ENCODE data around the gene CEBPG. TPM values are rescaled to one million over a fixed set of nuclear protein-coding genes. Genes with fewer than 3 reads are reported as not detected.

CEBPG gene
- total and polyA plus RNA-seq, 9 of the 15 experiments (the other 6 are each of a cell fraction or from before 2014, with no cell fraction given), result 9.5 to 34.9 (median 30.9) TPM

DNA sequence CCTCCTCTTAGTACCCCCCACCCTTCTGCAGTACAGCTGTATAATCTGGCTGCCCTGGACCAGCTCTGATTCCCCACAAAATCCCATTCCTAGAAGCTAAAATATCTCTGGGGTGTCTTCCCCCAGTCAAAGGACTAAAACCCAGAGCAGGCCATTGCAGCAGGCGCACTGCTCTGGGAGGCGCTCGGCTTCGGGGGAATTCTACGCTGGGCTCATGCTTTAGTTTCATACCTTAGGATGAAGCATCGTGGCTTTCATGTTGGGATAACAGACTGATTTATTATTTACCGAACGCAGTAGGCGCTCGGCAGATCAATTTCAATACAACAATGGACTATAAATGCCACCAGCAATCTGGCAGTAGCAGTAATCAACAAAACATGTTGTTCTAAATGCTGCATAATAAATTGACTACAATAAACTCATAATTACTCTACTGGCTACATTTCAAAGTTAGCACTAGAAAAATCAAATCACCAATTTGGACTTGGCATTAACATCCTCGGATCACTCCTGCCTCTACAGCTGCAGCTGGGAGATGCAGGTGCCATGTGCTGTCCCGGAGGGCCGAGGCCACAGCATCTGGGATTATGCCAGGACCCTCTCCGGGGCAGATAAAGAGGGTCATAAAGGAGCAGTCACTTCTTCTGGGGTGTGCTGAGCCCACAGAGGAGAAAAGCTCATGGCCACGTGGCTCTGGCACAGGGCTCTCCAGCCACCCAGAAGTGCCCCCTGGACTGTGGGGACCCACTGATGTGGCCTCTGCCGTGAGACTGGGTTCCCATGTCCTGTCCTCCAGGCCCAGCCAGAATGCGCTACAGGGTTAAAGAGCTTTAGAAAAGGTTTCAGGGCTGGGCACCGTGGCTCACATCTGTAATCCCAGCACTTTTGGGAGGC lies 35.3 kb downstream of the CEBPG start:
- Histone ChIP-seq H3K79me2 (ENCODE audit: control insufficient read depth, insufficient read depth, low read length) (no peaks in the 10 kb centered on the region), H2AFZ (ENCODE audit: low read depth, low read length) (no peak overlapping the region), H3K9me3 (replicated peaks; ENCODE audit: control insufficient read depth, insufficient read depth, low read depth, low read length) (no peaks in the 10 kb centered on the region), H4K20me1 (replicated peaks; ENCODE audit: control insufficient read depth, insufficient read depth, low read length) (peaks cover 13% of the 10 kb centered on the region), H3K9ac (ENCODE audit: insufficient read depth in 1 of 2, low read depth in 2 of 2, low read length in 2 of 2) (no peak overlapping the region), H3K4me2 (ENCODE audit: insufficient read depth, low read length) (no peak overlapping the region), H3K36me3 (ENCODE audit: control insufficient read depth, insufficient read depth, low read length) (no peaks in the 10 kb centered on the region), H3K4me3 (no peak overlapping the region), H3K4me1 (replicated peaks in 1 of 2; ENCODE audit: control insufficient read depth in 2 of 2, insufficient read depth in 2 of 2, low read length in 2 of 2) (peaks cover 0 to 22% of the 10 kb centered on the region in 2 experiments; a peak in 2 of 5 replicates), H3K27me3 (ENCODE audit: control insufficient read depth in 2 of 2, insufficient read depth in 2 of 2, low read length in 2 of 2) (peaks cover 0 to 11% of the 10 kb centered on the region in 2 experiments; a peak in 2 of 5 replicates), H3K27ac (ENCODE audit: extremely low read depth, low read depth, low read length) (no peak overlapping the region), H3K9me1 (ENCODE audit: control insufficient read depth, insufficient read depth, low read length) (no peaks in the 10 kb centered on the region)
- TF ChIP-seq BCL6 (CRISPR knock-in tag; IDR thresholded peaks at IDR 0.05) (no peak), RBM15 (IDR thresholded peaks at IDR 0.05; ENCODE audit: insufficient read depth, low read length) (no peak), TOE1 (IDR thresholded peaks at IDR 0.05; ENCODE audit: borderline replicate concordance) (no peak), TOE1 (CRISPR knock-in tag; IDR thresholded peaks at IDR 0.05; ENCODE audit: borderline replicate concordance, low read depth) (no peak), EP400 (IDR thresholded peaks at IDR 0.05) (no peak), TAF7 (tag; IDR thresholded peaks at IDR 0.05) (no peak), ADNP (tag; IDR thresholded peaks at IDR 0.05) (no peak), NFIX (CRISPR knock-in tag; IDR thresholded peaks at IDR 0.05; ENCODE audit: low read depth) (no peak)
- DNase-seq (ENCODE audit: extremely low read depth in 1 of 4, low spot score in 3 of 4) (no peak), ATAC-seq (no peak), FAIRE-seq (no peak)
- 28% methylated on average over 18 of the region's 18 CpGs for WGBS (ENCODE audit: insufficient coverage, low coverage, missing lambda C conversion rate)
- in situ Hi-C loops (cut with MboI) (loop anchor here (5.0 to 10.0 kb wide), 2 partner anchors 171 to 264 kb away; no protein-coding TSS in a partner anchor), intact Hi-C loops (cut with micrococcal nuclease) (loop anchor here (5.0 kb wide), 1 partner anchor 266 kb away; no protein-coding TSS in a partner anchor)
- ChIA-PET POLR2A (interaction anchor here (0.5 to 0.7 kb wide), 4 partner anchors 35 to 719 kb away, joined by 3 to 4 read pairs (median 3); partner anchors contain the start of gene CEBPG), CTCF (ENCODE audit: low intra/inter-chr PET ratio) (no interaction called here)
- no TSS peak for BruUV-seq (replicated peaks)

Measured in K562 (cell line).